GM08714 (cell line): Measurements from ENCODE around the gene PARD6G.
"Not testable (repeated sequence)": the region's sequence is repeated elsewhere in the genome, so short reads cannot be mapped to it uniquely, and the experiment has no call there.

ENCODE experiments used
- H3K4me3 ChIP-seq: fragments of 200-500 bp; sonication (Bioruptor generic); 2 replicates; pipeline ENCODE4 v1.5.1; 2014; ENCODE audit warnings: mild to moderate bottlenecking, low read length, inconsistent platforms
- ZNF274 ChIP-seq: IDR thresholded peaks from 2 replicates; pipeline ENCODE4 v1.6.1; 2012; ENCODE audit warnings: mild to moderate bottlenecking, low read depth, low read length

The PARD6G gene

GRCh38 chr18:80167331-80167730 lies 80.0 kb downstream of the PARD6G start:
- TF ChIP-seq ZNF274 = no peak
- no peak overlapping the region for H3K4me3 ChIP-seq

- no peak overlapping the region for H3K4me3 ChIP-seq
- no peak for TF ChIP-seq ZNF274
These were observed 80.6 kb downstream of the PARD6G start for GRCh38 chr18:80166725-80167124.

- H3K4me3 ChIP-seq = no peak overlapping the region
- TF ChIP-seq ZNF274 = no peak
These were observed 81.1 kb downstream of the PARD6G start for GRCh38 chr18:80166240-80166639.

GRCh38 chr18:80164727-80165355 lies 82.5 kb downstream of the PARD6G start:
- H3K4me3 ChIP-seq = not testable (repeated sequence)

- TF ChIP-seq ZNF274 = no peak
- H3K4me3 ChIP-seq = no peak overlapping the region
These were observed 84.1 kb downstream of the PARD6G start for GRCh38 chr18:80163183-80163582.

GRCh38 chr18:80161781-80162417 lies 85.4 kb downstream of the PARD6G start:
- no peak for TF ChIP-seq ZNF274
- no peak overlapping the region for H3K4me3 ChIP-seq

GRCh38 chr18:80159713-80160636 lies 87.3 kb downstream of the PARD6G start:
- no peak for TF ChIP-seq ZNF274
- H3K4me3 ChIP-seq = peak overlapping the region; percentile 49; the same call in 1 of the 2 replicates

GRCh38 chr18:80158365-80158764 lies 88.9 kb downstream of the PARD6G start:
- no peak for TF ChIP-seq ZNF274
- H3K4me3 ChIP-seq = no peak overlapping the region

- H3K4me3 ChIP-seq = no peak overlapping the region
- no peak for TF ChIP-seq ZNF274
These were observed 89.5 kb downstream of the PARD6G start for GRCh38 chr18:80157708-80158343.

GRCh38 chr18:80154293-80154692 lies 93.0 kb downstream of the PARD6G start:
- no peak for TF ChIP-seq ZNF274
- no peak overlapping the region for H3K4me3 ChIP-seq

GRCh38 chr18:80149667-80150066 lies 97.6 kb downstream of the PARD6G start:
- H3K4me3 ChIP-seq = no peak overlapping the region

GRCh38 chr18:80148326-80149199 lies 98.8 kb downstream of the PARD6G start:
- no peak for TF ChIP-seq ZNF274
- peak overlapping the region; percentile 54; the same call in 1 of the 2 replicates for H3K4me3 ChIP-seq

More at GRCh38 chr18:80149667-80150066, 97.6 kb downstream of the PARD6G start:
- TF ChIP-seq ZNF274 = no peak

GRCh38 chr18:80147418-80148325 lies 99.6 kb downstream of the PARD6G start:
- TF ChIP-seq ZNF274 = no peak
- H3K4me3 ChIP-seq = peak overlapping the region; percentile 54; the same call in 1 of the 2 replicates
